ENCODE measurements around the gene PLA2G12A. TPM values are rescaled to one million over a fixed set of nuclear protein-coding genes. Genes with fewer than 3 reads are reported as not detected.

The PLA2G12A gene
- total RNA-seq (2021; fragmentation: NEBNext Ultra II Directional; extraction: Animal tissue kit (Norgen Biotek cat#: 25700)): 47.2 and 49.9 TPM in 2 replicates
- polyA plus RNA-seq (2011; rRNA removed): 26.6 and 44.3 TPM in 2 replicates
- 32.7 TPM for polyA plus RNA-seq (2011; cell fraction: cytosol; rRNA removed)
- polyA plus RNA-seq (2011; cell fraction: nucleus; rRNA removed): 82.6 TPM
- 49.3 to 55.8 TPM (median 53.8 TPM) in 4 replicates for polyA plus RNA-seq (2012, experiment 1 of 2)
- 20.4 TPM for polyA plus RNA-seq (2012, experiment 2 of 2)
- polyA plus RNA-seq (2013, experiment 1 of 2): 37.2 TPM
- 38.3 TPM for polyA plus RNA-seq (2013, experiment 2 of 2)
- 67.4 and 183 TPM in 2 replicates for polyA minus RNA-seq (2011; rRNA and poly(A)+ RNA removed)
- 34.3 TPM for polyA minus RNA-seq (2011; cell fraction: cytosol; rRNA and poly(A)+ RNA removed)
- 154 TPM for polyA minus RNA-seq (2011; cell fraction: nucleus; rRNA and poly(A)+ RNA removed)
- long read RNA-seq, experiment 1, full-length matches to known transcripts: 35 of 46 reads
- long read RNA-seq, experiment 1, partial matches to known transcripts: 0 of 46 reads
- long read RNA-seq, experiment 1, other reads (novel, unspliced or antisense): 11 of 46 reads
- long read RNA-seq, experiment 2, partial matches to known transcripts: 0 of 4 reads
- long read RNA-seq, experiment 2, other reads (novel, unspliced or antisense): 2 of 4 reads

DNA sequence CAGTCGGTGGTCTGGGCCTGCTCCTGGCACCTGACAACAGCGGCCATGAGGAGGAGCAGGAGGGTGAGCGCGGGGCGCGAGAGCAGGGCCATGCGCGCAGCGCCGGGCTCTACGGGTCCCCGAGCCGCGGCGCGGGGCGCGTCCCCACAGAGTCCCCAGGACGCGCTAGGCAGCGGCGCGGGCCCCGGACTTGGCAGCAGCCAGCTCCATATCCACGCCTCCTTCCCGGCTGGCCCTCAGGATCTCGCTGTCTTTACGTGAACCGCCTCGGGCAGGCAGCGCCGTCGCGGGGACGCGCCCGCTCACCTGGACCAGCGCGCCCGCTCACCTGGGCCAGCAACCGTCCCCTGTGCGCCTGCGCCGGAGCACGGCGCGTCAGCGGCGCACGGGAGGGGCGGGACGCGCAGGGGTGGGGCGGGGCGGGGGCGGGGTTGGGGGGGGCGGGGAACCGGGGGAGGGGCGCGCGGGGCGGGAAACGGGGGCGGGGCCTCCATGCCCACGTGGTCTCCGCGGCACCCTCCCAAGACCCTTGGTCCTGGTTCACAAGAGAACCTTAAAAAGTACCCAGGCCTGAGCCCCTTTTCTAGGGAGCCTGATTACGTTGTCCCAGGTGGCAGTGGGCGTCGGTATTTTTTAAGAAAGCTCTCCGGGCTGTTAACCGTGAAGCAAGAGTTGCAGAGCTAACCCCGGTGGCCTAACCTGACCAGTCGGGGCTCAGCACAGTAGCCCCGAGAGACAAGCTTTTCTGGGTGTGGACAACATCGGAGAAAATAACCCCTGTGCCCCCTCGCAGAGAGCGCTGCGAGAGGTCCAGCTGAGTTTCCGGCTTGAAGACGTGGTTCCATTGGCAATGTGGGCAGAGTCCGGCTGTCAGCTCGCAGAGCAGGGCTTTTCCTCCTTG is at the start of gene PLA2G12A:
Gene PLA2G12A, minus strand, starts transcription at position 353 of the 901 bp plus-strand sequence. Its CDS starts 261 bp downstream, at position 92.
- no peak within 1 kb of the TSS for H4K91ac ChIP-seq (replicated peaks; ENCODE audit: insufficient read length, low read length)
- no peaks in the 10 kb centered on the region for H3K9me3 ChIP-seq (ENCODE audit: insufficient read depth in 2 of 2, low read depth in 1 of 2, low read length in 1 of 2)
- no peak within 1 kb of the TSS for H3K23ac ChIP-seq (ENCODE audit: insufficient read length)
- H3K36me3 ChIP-seq (ENCODE audit: control insufficient read depth in 2 of 4, insufficient read depth in 4 of 4, low read length in 3 of 4): 0 out of 8 replicates have a peak, but pooled peaks cover 0 to 3% (median 0%) of the 10 kb centered on the region in 4 experiments
- H2AK5ac ChIP-seq (ENCODE audit: low read depth, low read length): no peak within 1 kb of the TSS
- H4K20me1 ChIP-seq (replicated peaks in 1 of 2; ENCODE audit: control insufficient read depth in 1 of 2, insufficient read depth in 2 of 2, low read length in 2 of 2): no peaks in the 10 kb centered on the region
- POLR2A ChIA-PET (ENCODE audit: partially characterized antibody): interaction anchor here (0.6 to 2.4 kb wide), 8 partner anchors 14 to 90 kb away, joined by 3 to 12 read pairs (median 6); partner anchors contain the start of genes CASP6 and GAR1
- H3K23me2 ChIP-seq (ENCODE audit: low read depth, low read length): peaks cover 6% of the 10 kb centered on the region
- H3K14ac ChIP-seq (ENCODE audit: insufficient read length): no peak within 1 kb of the TSS
- H3K27ac ChIP-seq (ENCODE audit: low read depth, low read length): peak within 1 kb of the TSS; percentile 73
- peak within 1 kb of the TSS; percentile 81 for H4K5ac ChIP-seq (ENCODE audit: insufficient read length, low read depth, low read length)
- peak within 1 kb of the TSS; percentile 56 to 89 for H3K4me2 ChIP-seq (ENCODE audit: insufficient read depth in 1 of 2, low read depth in 2 of 2, low read length in 2 of 2)
- peaks cover 6 to 42% of the 10 kb centered on the region in 2 experiments; a peak in 3 of 4 replicates for H3K79me2 ChIP-seq (ENCODE audit: control insufficient read depth in 1 of 2, insufficient read depth in 2 of 2, low read length in 2 of 2)
- peak within 1 kb of the TSS; percentile 70 to 82 (median 80) for H3K9ac ChIP-seq (replicated peaks in 1 of 4; ENCODE audit: extremely low read depth in 1 of 4, low read depth in 3 of 4, low read length in 3 of 4)
- peak within 1 kb of the TSS; percentile 85 to 94 (median 89) for H3K4me3 ChIP-seq (ENCODE audit: extremely low read depth in 1 of 4, insufficient read depth in 2 of 4, low read depth in 3 of 4, low read length in 4 of 4)
- no peaks in the 10 kb centered on the region for H3K27me3 ChIP-seq (replicated peaks in 1 of 4; ENCODE audit: control insufficient read depth in 3 of 4, extremely low read depth in 1 of 4, insufficient read depth in 3 of 4, low read length in 3 of 4)
- peak within 1 kb of the TSS; percentile 73 for H3K18ac ChIP-seq (ENCODE audit: extremely low read depth, low read length)
- H2BK120ac ChIP-seq (replicated peaks; ENCODE audit: low read depth, low read length): no peak within 1 kb of the TSS
- peak within 1 kb of the TSS; percentile 62; the same call in 1 of the 2 replicates for H4K8ac ChIP-seq (ENCODE audit: extremely low read depth, insufficient read depth, low read length)
- peak; percentile 72 to 88 for DNase-seq (ENCODE audit: low read depth in 1 of 2, low spot score in 2 of 2)
- H3K56ac ChIP-seq (replicated peaks; ENCODE audit: insufficient read length, low read depth, low read length): peak within 1 kb of the TSS; percentile 52
- no peak within 1 kb of the TSS for H2BK15ac ChIP-seq (ENCODE audit: low read length)
- peaks cover 5% of the 10 kb centered on the region for H3K79me1 ChIP-seq (ENCODE audit: low read depth, low read length)
- H3K4ac ChIP-seq (replicated peaks; ENCODE audit: insufficient read length, low read depth, low read length): peak within 1 kb of the TSS; percentile 8
- CTCF ChIA-PET (ENCODE audit: partially characterized antibody): interaction anchor here (0.8 to 1.4 kb wide), 3 partner anchors 13 to 293 kb away, joined by 3 read pairs; no protein-coding TSS in a partner anchor
- WGBS, 2 experiments (ENCODE audit: extremely low coverage in 1 of 2, insufficient coverage in 1 of 2, insufficient read length in 1 of 2, insufficient replicate concordance in 2 of 2, low coverage in 1 of 2, low lambda C conversion rate in 2 of 2, missing lambda C conversion rate in 1 of 2): 1% methylated on average over 50 of the region's 83 CpGs; no CpG with 5 or more reads in 1 of the 2 experiments
- no peak within 1 kb of the TSS for H2BK20ac ChIP-seq (ENCODE audit: low read length)
- H3K4me1 ChIP-seq (replicated peaks in 1 of 4; ENCODE audit: control insufficient read depth in 3 of 4, insufficient read depth in 4 of 4, low read length in 3 of 4): peaks cover 0 to 3% (median 0%) of the 10 kb centered on the region in 4 experiments; a peak in 1 of 7 replicates
- H2BK12ac ChIP-seq (ENCODE audit: low read depth, low read length): peak within 1 kb of the TSS; percentile 44; the same call in 1 of the 2 replicates
- peak within 1 kb of the TSS; percentile 81 for H2AFZ ChIP-seq (ENCODE audit: low read length)
- no peak for FAIRE-seq
- H2BK5ac ChIP-seq (ENCODE audit: low read depth, low read length): peak within 1 kb of the TSS; percentile 92
- no peak for TF ChIP-seq GABPA (IDR thresholded peaks at IDR 0.05; ENCODE audit: borderline replicate concordance, insufficient read depth, low read length)
- no peak for TF ChIP-seq JUN (IDR thresholded peaks at IDR 0.05; ENCODE audit: low read depth, low read length)
- no peak; the same call in 1 of the 2 replicates for TF ChIP-seq SP4 (IDR thresholded peaks at IDR 0.05; ENCODE audit: low read length)
- TF ChIP-seq FOSL1 (IDR thresholded peaks at IDR 0.05; ENCODE audit: insufficient read depth, low read depth, low read length): no peak
- TF ChIP-seq SIN3A (conservative IDR thresholded peaks at IDR 0.05 in 1 of 2, IDR thresholded peaks at IDR 0.05 in 1 of 2; ENCODE audit: low read depth in 1 of 2, low read length in 2 of 2): peak; percentile 83 to 92; a peak in 3 of 4 replicates
- TF ChIP-seq SUZ12 (IDR thresholded peaks at IDR 0.05; ENCODE audit: low read length): no peak
- no peak for TF ChIP-seq SP2 (IDR thresholded peaks at IDR 0.05; ENCODE audit: low read length)
- TF ChIP-seq SP1 (IDR thresholded peaks at IDR 0.05; ENCODE audit: low read depth, low read length): peak; percentile 27; the same call in 1 of the 2 replicates
